ENCODE results near the gene SOS2. TPM values are rescaled to one million over a fixed set of nuclear protein-coding genes. Genes with fewer than 3 reads are reported as not detected.

SOS2 gene
- total RNA-seq, 1 experiment from 2014 or later: 11.7 TPM

- no TSS peak for BruUV-seq (replicated peaks)
- CTCF ChIA-PET: no interaction called here
Observed at GRCh38 chr14:50215416-50215815, 16.0 kb downstream of the SOS2 start.

More at GRCh38 chr14:50215416-50215815, 16.0 kb downstream of the SOS2 start:
- Histone ChIP-seq H3K4me1 (ENCODE audit: control insufficient read depth in 1 of 2, insufficient read depth in 2 of 2, low read length in 2 of 2) (peaks cover 0 to 11% of the 10 kb centered on the region in 2 experiments; a peak in 1 of 4 replicates), H3K27me3 (ENCODE audit: insufficient read depth, low read length) (no peaks in the 10 kb centered on the region), H3K27ac (ENCODE audit: low read depth, low read length) (no peak overlapping the region), H4K20me1 (ENCODE audit: insufficient read depth) (no peaks in the 10 kb centered on the region), H3K9ac (ENCODE audit: low read length) (no peak overlapping the region), H3K4me3 (replicated peaks in 1 of 2; ENCODE audit: low read depth in 1 of 2, low read length in 2 of 2) (no peak overlapping the region), H3K36me3 (ENCODE audit: control insufficient read depth in 1 of 2, insufficient read depth in 2 of 2, low read length in 2 of 2) (no peaks in the 10 kb centered on the region), H3K4me2 (ENCODE audit: low read length) (no peak overlapping the region), H3K9me3 (ENCODE audit: control insufficient read depth in 1 of 2, insufficient read depth in 1 of 2, low read depth in 1 of 2, low read length in 2 of 2) (no peaks in the 10 kb centered on the region), H3K9me2 (ENCODE audit: insufficient read depth) (no peaks in the 10 kb centered on the region), H3K79me2 (ENCODE audit: insufficient read depth, low read length) (0 out of 2 replicates have a peak, but pooled peaks cover 2% of the 10 kb centered on the region), H2AFZ (ENCODE audit: low read depth, low read length, poor library complexity, severe bottlenecking) (no peak overlapping the region)
- intact Hi-C loops (cut with micrococcal nuclease): no loop called here
- TF ChIP-seq SP1 (IDR thresholded peaks at IDR 0.05; ENCODE audit: low read depth): no peak
- TF ChIP-seq ZNF274 (IDR thresholded peaks at IDR 0.05; ENCODE audit: low read depth, low read length): no peak
- TF ChIP-seq CBX3 (IDR thresholded peaks at IDR 0.05; ENCODE audit: low read depth): no peak
- no peak for TF ChIP-seq EGR1 (IDR thresholded peaks at IDR 0.05; ENCODE audit: low read depth)
- no peak for TF ChIP-seq ZBTB33 (IDR thresholded peaks at IDR 0.05; ENCODE audit: extremely low read depth, insufficient replicate concordance, low read length)
- TF ChIP-seq ATF3 (IDR thresholded peaks at IDR 0.05): no peak
- TF ChIP-seq TCF7L2 (IDR thresholded peaks at IDR 0.05; ENCODE audit: borderline replicate concordance, extremely low read depth, insufficient read depth, insufficient read length): no peak
- TF ChIP-seq EZH2 (IDR thresholded peaks at IDR 0.05): no peak
- no peak for TF ChIP-seq ZFX (IDR thresholded peaks at IDR 0.05)
- no peak for TF ChIP-seq POLR2A (IDR thresholded peaks at IDR 0.05; ENCODE audit: borderline replicate concordance, extremely low read depth, insufficient read depth, insufficient read length)
- no peak for TF ChIP-seq ELF1 (IDR thresholded peaks at IDR 0.05; ENCODE audit: borderline replicate concordance, low read depth)
- no peak for TF ChIP-seq CEBPB (IDR thresholded peaks at IDR 0.05; ENCODE audit: low read depth)
- no peak for TF ChIP-seq MAX (IDR thresholded peaks at IDR 0.05)
- TF ChIP-seq FOSL1 (IDR thresholded peaks at IDR 0.05; ENCODE audit: low read depth): no peak
- no peak for TF ChIP-seq EZH2phosphoT487 (IDR thresholded peaks at IDR 0.05; ENCODE audit: borderline replicate concordance)
- TF ChIP-seq, protein P1, sequence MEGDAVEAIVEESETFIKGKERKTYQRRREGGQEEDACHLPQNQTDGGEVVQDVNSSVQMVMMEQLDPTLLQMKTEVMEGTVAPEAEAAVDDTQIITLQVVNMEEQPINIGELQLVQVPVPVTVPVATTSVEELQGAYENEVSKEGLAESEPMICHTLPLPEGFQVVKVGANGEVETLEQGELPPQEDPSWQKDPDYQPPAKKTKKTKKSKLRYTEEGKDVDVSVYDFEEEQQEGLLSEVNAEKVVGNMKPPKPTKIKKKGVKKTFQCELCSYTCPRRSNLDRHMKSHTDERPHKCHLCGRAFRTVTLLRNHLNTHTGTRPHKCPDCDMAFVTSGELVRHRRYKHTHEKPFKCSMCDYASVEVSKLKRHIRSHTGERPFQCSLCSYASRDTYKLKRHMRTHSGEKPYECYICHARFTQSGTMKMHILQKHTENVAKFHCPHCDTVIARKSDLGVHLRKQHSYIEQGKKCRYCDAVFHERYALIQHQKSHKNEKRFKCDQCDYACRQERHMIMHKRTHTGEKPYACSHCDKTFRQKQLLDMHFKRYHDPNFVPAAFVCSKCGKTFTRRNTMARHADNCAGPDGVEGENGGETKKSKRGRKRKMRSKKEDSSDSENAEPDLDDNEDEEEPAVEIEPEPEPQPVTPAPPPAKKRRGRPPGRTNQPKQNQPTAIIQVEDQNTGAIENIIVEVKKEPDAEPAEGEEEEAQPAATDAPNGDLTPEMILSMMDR (IDR thresholded peaks at IDR 0.05 in 2 of 3, conservative IDR thresholded peaks at IDR 0.05 in 1 of 3; ENCODE audit: borderline replicate concordance in 1 of 3, insufficient read depth in 1 of 3, low read depth in 2 of 3, low read length in 2 of 3): no peak
- DNase-seq (ENCODE audit: low read depth, low spot score) (no peak), ATAC-seq (no peak)
- ChIA-PET RAD21 (ENCODE audit: low non-redundant PET in 1 of 2, low total read pairs in 2 of 2, uncharacterized antibody in 2 of 2, unreplicated experiment in 2 of 2) (no interaction called here), POLR2A (interaction anchor here (0.6 kb wide), 1 partner anchor 307 kb away, joined by 3 read pairs; no protein-coding TSS in a partner anchor)

Data from HCT116 (cell line).